Neuronal stem cell (in vitro differentiated cells): Measurements from ENCODE around the gene TANK.

ENCODE experiments used
- DNase-seq: peaks from one replicate; pipeline ENCODE4 v3.0.0-alpha.2; 2013; ENCODE audit warnings: low spot score
- H2AFZ ChIP-seq: one replicate; pipeline ENCODE4 v1.6.1; 2013; ENCODE audit warnings: mild to moderate bottlenecking, low read length, inconsistent platforms
- H2AK5ac ChIP-seq: 2 replicates; pipeline ENCODE4 v1.6.1; 2013; ENCODE audit warnings: low read depth, mild to moderate bottlenecking, inconsistent platforms, low read length, moderate library complexity, mixed read lengths
- H2BK120ac ChIP-seq: 2 replicates; pipeline ENCODE4 v1.6.1; 2013; ENCODE audit warnings: low read depth, mild to moderate bottlenecking, inconsistent platforms, low read length, moderate library complexity, mixed read lengths
- H2BK12ac ChIP-seq: one replicate; pipeline ENCODE4 v1.6.1; 2013; ENCODE audit warnings: low read length, inconsistent platforms
- H2BK15ac ChIP-seq: 2 replicates; pipeline ENCODE4 v1.6.1; 2013; ENCODE audit warnings: mild to moderate bottlenecking, low read length, inconsistent platforms, mixed read lengths
- H2BK5ac ChIP-seq: one replicate; pipeline ENCODE4 v1.6.1; 2013; ENCODE audit warnings: inconsistent platforms, mild to moderate bottlenecking, low read length, moderate library complexity
- H3K14ac ChIP-seq: one replicate; pipeline ENCODE4 v1.6.1; 2013; ENCODE audit warnings: low read length, inconsistent platforms
- H3K18ac ChIP-seq: 2 replicates; pipeline ENCODE4 v1.6.1; 2013; ENCODE audit warnings: low read length, inconsistent platforms
- H3K23ac ChIP-seq: 2 replicates; pipeline ENCODE4 v1.6.1; 2013; ENCODE audit warnings: low read depth, mild to moderate bottlenecking, mixed read lengths, low read length, inconsistent platforms; ENCODE audit not compliant: poor library complexity
- H3K27ac ChIP-seq: replicated peaks from 3 replicates; pipeline ENCODE4 v1.5.1; 2013; ENCODE audit warnings: low read length, inconsistent platforms
- H3K27me3 ChIP-seq, 3 experiments: 2 replicates each; pipeline ENCODE4 v1.6.1; 2013; ENCODE audit warnings: low read length in 3 of 3, mild to moderate bottlenecking in 2 of 3, inconsistent platforms in 1 of 3, low read depth in 1 of 3, mixed read lengths in 1 of 3, moderate library complexity in 1 of 3; ENCODE audit not compliant: control insufficient read depth in 3 of 3, insufficient read depth in 3 of 3
- H3K36me3 ChIP-seq, 2 donors: replicated peaks in 1 of 2; 2 replicates each; pipeline ENCODE4 v1.6.1; 2013; ENCODE audit warnings: low read length in 2 of 2; ENCODE audit not compliant: control insufficient read depth in 2 of 2, insufficient read depth in 2 of 2
- H3K4ac ChIP-seq: 2 replicates; pipeline ENCODE4 v1.6.1; 2013; ENCODE audit warnings: inconsistent platforms, mild to moderate bottlenecking, low read length, moderate library complexity
- H3K4me1 ChIP-seq, 2 donors: 1 replicate in 1 of 2; 2 replicates in 1 of 2; pipeline ENCODE4 v1.6.1; 2013; ENCODE audit warnings: low read length in 2 of 2, low read depth in 1 of 2; ENCODE audit not compliant: control insufficient read depth in 2 of 2, insufficient read depth in 1 of 2
- H3K4me2 ChIP-seq: one replicate; pipeline ENCODE4 v1.6.1; 2013; ENCODE audit warnings: mild to moderate bottlenecking, low read length, inconsistent platforms; ENCODE audit not compliant: insufficient read depth, poor library complexity, severe bottlenecking
- H3K4me3 ChIP-seq, 2 donors: 2 replicates each; pipeline ENCODE4 v1.5.1; 2013; ENCODE audit warnings: low read length in 2 of 2, mild to moderate bottlenecking in 2 of 2, inconsistent platforms in 1 of 2, moderate library complexity in 1 of 2
- H3K79me1 ChIP-seq: one replicate; pipeline ENCODE4 v1.6.1; 2013; ENCODE audit warnings: low read depth, mild to moderate bottlenecking, inconsistent platforms, low read length, moderate library complexity
- H3K9ac ChIP-seq: one replicate; pipeline ENCODE4 v1.6.1; 2013; ENCODE audit warnings: mild to moderate bottlenecking, low read depth, low read length, inconsistent platforms; ENCODE audit not compliant: poor library complexity
- H3K9me3 ChIP-seq, 2 donors: replicated peaks in 1 of 2; 2 replicates each; pipeline versions ENCODE3 to v1.6.1; 2013; ENCODE audit warnings: low read length in 2 of 2, mild to moderate bottlenecking in 2 of 2, inconsistent platforms in 1 of 2, low read depth in 1 of 2, mixed read lengths in 1 of 2, moderate library complexity in 1 of 2; ENCODE audit not compliant: control insufficient read depth in 2 of 2, insufficient read depth in 1 of 2
- H4K8ac ChIP-seq: one replicate; pipeline ENCODE4 v1.6.1; 2013; ENCODE audit warnings: low read depth, mild to moderate bottlenecking, inconsistent platforms, low read length, moderate library complexity
- H4K91ac ChIP-seq: one replicate; pipeline ENCODE4 v1.6.1; 2013; ENCODE audit warnings: low read length, low read depth, mild to moderate bottlenecking, inconsistent platforms; ENCODE audit not compliant: poor library complexity
- WGBS, 2 donors: extraction: QIAGEN DNeasy Blood & Tissue Kit; methylation state at CpG; one replicate each; pipeline ENCODE4 v1.1.7; 2013; ENCODE audit warnings: missing lambda C conversion rate in 2 of 2, mixed read lengths in 1 of 2; ENCODE audit not compliant: insufficient read length in 2 of 2, insufficient replicate concordance in 1 of 2; ENCODE audit errors: extremely low coverage in 2 of 2; 5-methylcytosine and 5-hydroxymethylcytosine counted together

TANK gene

DNA sequence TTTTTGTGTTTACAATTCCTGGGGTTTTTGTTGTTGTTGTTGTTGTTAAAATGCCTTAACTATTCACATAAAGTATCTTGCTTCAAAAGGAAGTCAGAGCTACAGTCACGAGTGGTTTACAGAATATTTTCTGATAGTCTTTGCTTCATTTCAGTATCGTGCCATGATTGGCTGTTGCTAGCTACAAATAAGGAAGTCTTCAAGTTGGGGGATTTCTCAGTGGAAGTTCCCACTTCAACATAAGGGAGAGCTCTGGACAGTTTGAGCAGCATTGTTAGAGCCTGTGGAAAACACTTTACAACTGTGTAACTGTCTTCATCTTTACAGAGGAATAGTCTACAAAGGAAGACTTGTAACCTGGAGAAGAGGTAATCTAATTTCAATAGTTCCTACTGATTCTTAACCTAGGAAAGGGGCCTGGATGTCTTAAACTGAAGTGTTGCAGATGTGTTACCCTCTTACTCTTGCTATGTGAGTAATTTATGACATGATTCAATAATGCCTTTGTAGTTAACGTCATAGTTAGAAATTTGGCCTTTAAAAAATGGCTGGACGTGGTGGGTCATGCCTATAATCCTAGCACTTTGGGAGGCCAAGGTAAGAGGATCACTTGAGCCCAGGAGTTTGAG is 23.4 kb upstream of the TANK start:
- no CpG with 5 or more reads among the region's 4 CpGs for WGBS, 2 donors

DNA sequence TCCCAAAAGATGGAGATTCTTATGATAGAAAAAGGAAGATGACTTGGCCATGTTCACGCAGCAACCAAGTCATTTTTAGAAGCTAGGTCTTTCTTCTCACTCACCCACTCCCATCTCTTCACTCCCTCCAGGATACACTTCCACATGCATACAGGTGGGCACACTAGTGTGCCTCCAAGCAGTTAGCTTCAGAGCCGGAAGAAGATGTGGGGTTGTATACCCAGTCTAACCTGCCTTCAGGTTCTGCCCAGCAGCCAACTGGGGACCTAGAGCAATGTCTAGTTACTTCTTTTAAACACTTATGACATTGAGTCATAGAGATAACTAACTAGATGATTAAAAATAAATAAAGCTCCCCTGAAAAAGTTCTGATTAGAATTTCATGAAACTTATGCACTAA is 21.8 kb upstream of the TANK start:
- Histone ChIP-seq H2BK120ac (no peak overlapping the region), H3K14ac (no peak overlapping the region), H3K27ac (no peak overlapping the region), H3K18ac (no peak overlapping the region), H3K36me3 (no peaks in the 10 kb centered on the region), H3K79me1 (no peaks in the 10 kb centered on the region), H2AK5ac (no peak overlapping the region), H3K27me3 (no peaks in the 10 kb centered on the region), H4K91ac (no peak overlapping the region), H2BK12ac (no peak overlapping the region), H3K4ac (no peak overlapping the region), H3K4me1 (peaks cover 1 to 6% of the 10 kb centered on the region in 2 donors), H3K23ac (no peak overlapping the region), H3K4me2 (no peak overlapping the region), H3K4me3 (no peak overlapping the region), H4K8ac (no peak overlapping the region), H3K9me3 (no peaks in the 10 kb centered on the region), H2BK15ac (no peak overlapping the region), H2BK5ac (no peak overlapping the region), H2AFZ (no peak overlapping the region), H3K9ac (no peak overlapping the region)
- WGBS, 2 donors: no CpG with 5 or more reads among the region's 2 CpGs
- no peak for DNase-seq

More for the DNA sequence above, 23.4 kb upstream of the TANK start:
- Histone ChIP-seq H3K4ac (no peak overlapping the region), H3K27me3 (no peaks in the 10 kb centered on the region), H2BK12ac (no peak overlapping the region), H3K9me3 (no peaks in the 10 kb centered on the region), H3K18ac (no peak overlapping the region), H4K8ac (no peak overlapping the region), H2BK15ac (no peak overlapping the region), H2AFZ (peak overlapping the region; percentile 46), H2AK5ac (no peak overlapping the region), H3K4me3 (no peak overlapping the region), H3K4me2 (no peak overlapping the region), H3K9ac (no peak overlapping the region), H2BK5ac (no peak overlapping the region), H4K91ac (no peak overlapping the region), H3K23ac (no peak overlapping the region), H3K27ac (no peak overlapping the region), H2BK120ac (no peak overlapping the region), H3K79me1 (no peaks in the 10 kb centered on the region), H3K4me1 (peaks cover 1 to 6% of the 10 kb centered on the region in 2 donors), H3K36me3 (no peaks in the 10 kb centered on the region), H3K14ac (no peak overlapping the region)
- no peak for DNase-seq

DNA sequence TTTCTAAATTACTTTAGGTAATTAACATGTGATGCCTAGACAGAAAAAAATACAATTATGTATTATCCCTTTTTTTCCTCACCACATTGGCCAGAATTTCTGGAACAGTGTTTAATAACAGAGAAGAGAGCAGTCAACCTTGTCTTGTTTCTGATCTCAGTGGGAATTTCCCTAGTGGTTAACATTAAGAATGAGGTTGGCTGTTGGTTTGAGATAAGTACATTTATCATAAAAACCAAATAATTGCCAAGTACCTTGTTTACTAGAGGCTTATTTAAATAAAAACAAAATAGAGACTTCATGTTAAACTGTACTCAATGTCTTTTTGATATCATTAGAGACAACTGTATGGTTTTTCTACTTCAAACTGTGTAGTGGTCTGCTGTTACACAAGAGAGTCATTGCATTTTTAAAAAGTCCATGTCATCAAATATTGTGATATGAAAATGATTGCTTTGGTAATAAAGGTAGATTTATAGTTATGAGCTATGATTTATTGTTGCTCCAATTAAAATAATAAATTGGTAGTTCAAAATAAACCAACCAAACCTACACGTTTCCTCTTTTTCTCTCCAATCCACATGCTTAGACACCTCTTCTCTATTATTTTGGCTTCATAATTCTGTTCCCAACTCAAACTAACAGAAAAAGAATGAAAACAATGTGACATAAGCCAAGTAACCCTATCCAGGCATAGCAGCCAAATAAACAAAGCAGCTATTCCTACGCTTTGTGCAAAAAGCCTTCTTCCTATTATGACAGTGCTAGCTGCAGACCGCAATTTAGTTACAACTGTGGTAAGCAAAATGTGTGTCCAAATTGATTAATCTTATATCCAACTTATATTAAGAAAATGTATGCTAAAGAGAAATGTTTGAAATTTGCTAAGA is 20.9 kb upstream of the TANK start:
- H3K4me1 ChIP-seq: peaks cover 1 to 6% of the 10 kb centered on the region in 2 donors
- no peak overlapping the region for H3K4ac ChIP-seq
- H2AFZ ChIP-seq: no peak overlapping the region
- H3K4me2 ChIP-seq: no peak overlapping the region
- H3K79me1 ChIP-seq: no peaks in the 10 kb centered on the region
- DNase-seq: no peak
- H4K8ac ChIP-seq: no peak overlapping the region
- H3K9ac ChIP-seq: no peak overlapping the region
- no peak overlapping the region for H3K23ac ChIP-seq
- no peak overlapping the region for H2BK5ac ChIP-seq
- no peak overlapping the region for H2AK5ac ChIP-seq
- H3K27me3 ChIP-seq: no peaks in the 10 kb centered on the region
- H3K14ac ChIP-seq: no peak overlapping the region
- no peaks in the 10 kb centered on the region for H3K9me3 ChIP-seq
- no peak overlapping the region for H2BK15ac ChIP-seq
- no peak overlapping the region for H3K18ac ChIP-seq
- no peak overlapping the region for H2BK12ac ChIP-seq
- no peak overlapping the region for H3K4me3 ChIP-seq
- no peaks in the 10 kb centered on the region for H3K36me3 ChIP-seq
- H2BK120ac ChIP-seq: no peak overlapping the region
- H3K27ac ChIP-seq: no peak overlapping the region
- H4K91ac ChIP-seq: no peak overlapping the region
- no CpG with 5 or more reads among the region's 3 CpGs for WGBS, 2 donors

DNA sequence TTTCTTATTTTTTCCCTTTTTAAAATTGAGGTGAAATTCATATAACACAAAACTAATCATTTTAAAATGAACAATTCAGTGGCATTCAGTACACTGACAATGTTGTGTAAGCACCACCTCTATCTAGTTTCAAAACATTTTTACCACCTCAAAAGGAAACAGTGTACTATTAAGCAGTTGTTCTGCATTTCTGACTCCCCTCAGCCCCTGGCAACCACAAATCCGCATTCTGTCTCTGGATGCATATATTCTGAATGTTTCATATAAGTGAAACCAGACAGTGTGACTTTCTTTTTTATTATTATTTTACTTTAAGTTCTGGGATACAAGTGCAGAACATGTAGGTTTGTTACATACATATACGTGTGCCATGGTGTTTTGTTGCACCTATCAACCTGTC is 19.2 kb upstream of the TANK start:
- no peak overlapping the region for H4K8ac ChIP-seq
- H3K27ac ChIP-seq: no peak overlapping the region
- H3K18ac ChIP-seq: no peak overlapping the region
- no peaks in the 10 kb centered on the region for H3K36me3 ChIP-seq
- H3K4ac ChIP-seq: no peak overlapping the region
- no peaks in the 10 kb centered on the region for H3K27me3 ChIP-seq
- no peaks in the 10 kb centered on the region for H3K9me3 ChIP-seq
- H3K79me1 ChIP-seq: no peaks in the 10 kb centered on the region
- H2BK15ac ChIP-seq: no peak overlapping the region
- no peak overlapping the region for H3K4me2 ChIP-seq
- H2BK120ac ChIP-seq: no peak overlapping the region
- DNase-seq: no peak
- H3K14ac ChIP-seq: no peak overlapping the region
- no peak overlapping the region for H3K4me3 ChIP-seq
- no peak overlapping the region for H3K9ac ChIP-seq
- no peak overlapping the region for H2AK5ac ChIP-seq
- H4K91ac ChIP-seq: no peak overlapping the region
- no peak overlapping the region for H2AFZ ChIP-seq
- WGBS, 2 donors: no CpG with 5 or more reads among the region's 2 CpGs
- peaks cover 0 to 1% of the 10 kb centered on the region in 2 donors for H3K4me1 ChIP-seq
- no peak overlapping the region for H3K23ac ChIP-seq
- H2BK12ac ChIP-seq: no peak overlapping the region
- H2BK5ac ChIP-seq: no peak overlapping the region
